T follicular helper cell (primary cell): ENCODE measurements around the gene CLIP1.

Experiments used
- DNase-seq: peaks from one replicate; pipeline ENCODE4 v3.0.0-alpha.2; 2020; ENCODE audit warnings: low read depth

Gene CLIP1

DNA sequence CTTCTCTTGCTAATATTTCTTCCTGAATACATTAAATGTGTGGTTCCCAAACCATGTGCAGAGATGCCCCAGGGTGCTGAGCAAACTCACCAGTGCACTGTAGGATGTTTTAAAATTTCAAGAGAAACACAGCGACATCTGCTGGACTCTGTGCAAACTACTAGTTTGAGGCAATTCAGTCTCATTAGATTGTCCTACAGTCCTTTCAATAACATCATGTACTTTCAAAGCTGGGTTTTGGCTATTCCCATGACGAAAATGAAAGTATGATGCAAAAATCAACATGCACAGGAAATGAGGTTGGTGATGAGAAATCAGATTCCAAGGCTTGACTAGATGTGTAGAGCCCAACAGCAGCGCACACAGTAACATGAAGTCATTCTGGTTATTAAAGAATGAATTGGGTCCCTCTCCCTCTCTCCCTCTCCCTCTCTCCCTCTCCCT is 66.3 kb downstream of the CLIP1 start:
- DNase-seq, result peak; percentile 22

DNA sequence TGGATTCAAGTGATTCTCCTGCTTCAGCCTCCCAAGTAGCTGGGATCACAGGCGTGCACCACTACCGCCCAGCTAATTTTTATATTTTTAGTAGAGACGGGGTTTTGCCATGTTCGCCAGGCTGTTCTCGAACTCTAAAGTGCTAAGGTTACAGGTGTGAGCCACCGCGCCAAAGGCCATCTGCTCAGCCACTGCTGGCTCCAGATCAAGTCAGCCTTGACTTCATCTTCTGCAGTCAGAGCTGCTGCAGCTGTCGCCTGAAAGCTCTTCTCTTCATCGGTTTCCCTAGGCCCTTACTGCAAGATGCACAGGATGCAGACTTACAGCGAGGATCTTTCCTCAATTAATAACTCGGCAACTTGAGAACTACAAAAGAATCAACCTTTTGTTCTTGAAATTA is 66.8 kb downstream of the CLIP1 start:
- DNase-seq, result no peak

- no peak for DNase-seq
Observed at GRCh38 chr12:122354958-122355641, 67.4 kb downstream of the CLIP1 start.

GRCh38 chr12:122352394-122352793 is 70.1 kb downstream of the CLIP1 start:
- DNase-seq, result no peak

DNA sequence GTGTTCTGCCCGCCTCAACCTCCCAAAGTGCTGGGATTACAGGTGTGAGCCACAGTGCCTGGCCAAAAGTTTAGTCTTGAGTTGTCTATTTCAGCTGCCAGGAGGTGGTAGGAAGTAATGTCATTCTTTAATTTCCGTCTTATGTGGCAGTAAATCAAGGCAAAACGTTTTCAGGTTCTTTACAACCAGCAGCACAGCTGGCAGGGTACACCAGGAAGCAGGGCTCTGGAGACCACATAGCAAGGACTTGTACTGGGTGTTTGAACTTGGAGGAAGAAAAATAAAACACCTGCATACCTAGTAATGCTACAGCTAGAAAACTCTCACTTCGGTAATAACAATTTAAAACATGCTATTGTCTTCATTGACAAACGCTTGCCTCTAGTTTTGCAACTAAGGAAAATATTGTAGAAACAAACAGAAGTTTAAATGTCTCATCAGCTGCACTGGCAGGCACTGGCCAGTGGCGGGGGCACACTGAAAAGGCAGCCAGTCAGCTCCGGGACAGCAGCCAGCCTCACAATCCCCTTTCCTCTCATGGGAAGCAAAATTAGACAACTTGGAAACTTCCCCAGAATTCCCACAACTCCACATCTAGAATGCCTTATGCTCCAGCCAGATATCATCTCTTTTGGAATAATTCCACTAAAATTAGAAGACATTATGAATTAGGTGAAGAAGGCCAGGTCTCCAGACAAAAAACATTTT is 72.2 kb downstream of the CLIP1 start:
- no peak for DNase-seq

GRCh38 chr12:122349078-122349477 is 73.4 kb downstream of the CLIP1 start:
- DNase-seq, result no peak

GRCh38 chr12:122348505-122348904 is 74.0 kb downstream of the CLIP1 start:
- no peak for DNase-seq

GRCh38 chr12:122346054-122346453 is 76.4 kb downstream of the CLIP1 start:
- DNase-seq, result no peak

DNA sequence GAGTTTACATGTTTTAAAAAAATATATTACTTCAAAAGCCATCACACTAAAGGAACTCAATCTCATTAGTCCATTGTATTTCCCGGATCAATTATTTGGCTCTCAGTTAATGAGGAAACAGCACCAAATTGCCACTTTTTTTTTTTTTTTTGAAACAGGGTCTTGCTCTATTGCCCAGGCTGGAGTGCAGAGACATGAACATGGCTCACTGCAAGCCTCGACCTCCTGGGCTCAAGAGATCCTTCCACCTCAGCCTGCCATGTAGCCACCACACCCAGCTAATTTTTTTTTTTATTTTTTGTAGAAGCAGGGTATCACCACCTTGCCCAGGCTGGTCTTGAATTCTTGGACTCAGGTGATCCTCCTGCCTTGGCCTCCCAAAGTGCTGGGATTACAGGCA is 77.4 kb downstream of the CLIP1 start:
- no peak for DNase-seq

- peak; percentile 25 for DNase-seq
Observed at GRCh38 chr12:122336015-122336946, 86.2 kb downstream of the CLIP1 start.

DNA sequence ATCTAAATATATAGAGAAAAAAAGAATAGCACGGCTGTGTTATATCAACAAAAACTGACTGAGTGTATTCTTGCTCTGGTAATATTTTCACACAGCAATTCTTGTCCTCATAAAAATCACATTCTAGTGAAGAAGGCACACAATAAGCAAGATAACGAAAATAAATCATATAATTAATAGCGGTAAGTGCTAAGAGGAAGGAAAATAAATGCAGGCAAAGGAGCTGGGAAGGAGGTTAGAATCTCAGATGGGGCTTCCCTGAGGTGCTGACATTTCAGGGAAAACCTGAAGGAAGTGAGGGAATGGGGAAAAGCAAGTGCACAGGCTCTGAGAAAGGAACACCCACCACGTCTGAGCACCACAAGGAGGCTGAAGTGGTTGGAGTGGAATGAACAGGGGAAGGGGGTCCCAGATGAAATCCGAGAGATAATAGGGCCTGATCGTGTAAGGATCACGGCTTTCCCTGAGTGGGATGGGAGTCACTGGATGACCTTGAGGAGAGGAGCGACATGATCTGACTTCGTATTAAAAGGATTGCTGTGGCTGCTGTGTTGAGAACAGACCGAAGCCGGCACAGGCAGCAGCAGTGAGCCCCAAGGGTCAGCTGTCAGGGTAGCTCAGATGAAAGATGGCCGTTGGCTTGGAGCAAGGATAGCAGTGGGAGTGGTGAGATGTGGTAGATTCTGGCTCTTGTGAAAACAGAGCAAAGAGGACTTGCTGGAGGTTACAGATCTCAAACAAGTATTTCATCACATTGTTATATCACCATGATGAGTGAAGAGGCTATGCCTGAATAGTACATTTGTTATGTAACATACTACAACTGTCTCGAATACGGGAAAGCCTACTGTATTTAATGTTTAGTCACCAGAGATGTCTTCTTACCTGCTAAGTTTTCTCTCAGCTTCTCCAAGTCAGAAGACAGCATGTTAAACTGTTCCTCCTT is 89.1 kb downstream of the CLIP1 start:
- no peak for DNase-seq

DNA sequence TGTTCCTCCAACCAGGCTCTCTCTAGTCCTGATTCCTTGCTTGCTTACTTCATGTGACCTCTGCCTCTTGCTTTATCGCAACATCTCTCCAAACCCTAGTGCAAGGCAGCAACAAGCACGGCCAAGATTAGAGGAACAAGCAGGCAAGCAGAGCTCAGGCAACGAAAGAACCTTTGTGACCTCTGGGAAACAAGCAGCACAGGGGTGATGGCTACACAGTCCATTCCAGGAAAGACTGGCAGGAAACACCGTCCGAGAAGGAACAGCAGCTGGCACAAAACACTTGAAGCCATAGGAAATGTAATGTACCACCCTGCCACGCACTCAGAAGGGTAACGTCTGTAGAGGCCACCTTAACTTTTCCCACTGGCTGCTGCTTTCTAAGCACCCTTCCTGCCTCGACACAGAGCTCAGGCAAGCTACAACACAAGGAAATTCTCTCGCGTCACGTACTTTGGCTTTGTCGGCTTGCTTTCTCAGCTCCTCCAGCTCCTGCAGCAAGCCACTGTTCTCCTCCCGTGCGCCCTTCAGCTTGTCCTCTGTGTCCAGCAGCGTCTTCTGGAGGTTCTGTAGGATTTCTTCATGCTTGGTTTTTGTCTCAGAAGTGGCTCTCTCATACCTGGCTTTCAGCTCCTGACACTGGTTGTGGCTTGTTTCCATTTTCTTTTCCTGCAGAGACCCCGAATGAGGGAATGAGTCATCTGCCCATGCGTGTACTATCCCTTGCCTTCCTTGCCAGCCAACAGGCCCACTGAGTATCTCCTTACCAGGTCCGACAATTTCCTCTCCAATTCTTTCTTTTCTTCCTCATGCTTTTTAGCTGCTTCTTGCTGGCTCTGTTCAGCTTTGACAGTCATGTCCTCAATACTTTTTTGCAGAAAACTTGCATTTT is 94.7 kb downstream of the CLIP1 start:
- DNase-seq, result no peak

DNA sequence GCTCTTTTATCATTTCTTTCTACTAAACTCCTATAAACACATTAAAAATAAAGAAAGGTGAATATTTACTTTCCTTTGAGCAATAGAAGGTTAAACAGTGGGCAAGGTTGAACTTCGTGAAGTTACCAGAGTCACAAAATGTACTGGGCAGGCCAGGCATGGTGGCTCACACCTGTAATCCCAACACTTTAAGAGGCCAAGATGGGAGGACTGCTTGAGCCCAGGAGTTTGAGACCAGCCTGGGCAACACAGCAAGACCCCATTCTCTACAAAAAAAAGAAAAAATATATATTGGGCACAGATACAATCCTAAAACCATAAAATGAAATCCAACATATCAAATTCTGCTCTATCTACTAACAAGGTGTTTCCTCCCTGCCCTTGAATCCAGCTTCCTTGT is 95.5 kb downstream of the CLIP1 start:
- DNase-seq, result no peak

- no peak for DNase-seq
Observed at GRCh38 chr12:122326586-122326985, 95.9 kb downstream of the CLIP1 start.

DNA sequence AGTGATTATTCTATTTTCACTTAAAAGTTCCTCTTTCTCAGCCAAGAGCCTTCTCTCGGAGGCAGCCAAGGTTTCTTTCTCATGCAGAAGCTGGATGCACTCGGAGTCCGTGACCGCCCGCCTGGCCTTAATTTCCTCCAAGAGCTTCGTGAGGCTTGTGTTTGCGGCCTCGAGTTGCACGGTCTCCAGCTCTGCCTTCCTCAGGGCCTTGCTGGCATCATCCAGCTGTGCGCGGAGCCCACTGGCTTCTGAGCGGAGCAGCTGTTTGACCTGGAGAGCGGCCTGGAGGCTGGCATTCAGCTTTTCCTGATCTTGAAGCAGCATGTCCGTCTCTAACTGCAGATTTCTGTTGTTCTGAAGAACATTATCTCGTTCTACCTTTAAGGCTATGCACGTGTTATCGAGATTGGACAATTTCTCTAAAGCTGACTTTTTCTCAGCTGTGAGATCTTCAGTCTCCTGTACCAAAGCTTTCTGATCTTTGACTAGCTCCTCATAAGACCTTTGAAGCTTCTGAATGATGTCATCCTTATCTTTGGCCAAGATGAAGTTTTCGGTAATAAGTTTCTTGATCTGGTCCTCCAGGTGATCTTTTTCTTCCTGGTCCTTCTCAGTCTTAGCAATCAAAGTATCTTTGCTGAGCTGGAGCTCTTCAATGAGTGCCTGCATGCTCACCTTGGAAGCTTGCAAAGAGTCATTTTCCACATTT is 99.0 kb downstream of the CLIP1 start:
- no peak for DNase-seq

DNA sequence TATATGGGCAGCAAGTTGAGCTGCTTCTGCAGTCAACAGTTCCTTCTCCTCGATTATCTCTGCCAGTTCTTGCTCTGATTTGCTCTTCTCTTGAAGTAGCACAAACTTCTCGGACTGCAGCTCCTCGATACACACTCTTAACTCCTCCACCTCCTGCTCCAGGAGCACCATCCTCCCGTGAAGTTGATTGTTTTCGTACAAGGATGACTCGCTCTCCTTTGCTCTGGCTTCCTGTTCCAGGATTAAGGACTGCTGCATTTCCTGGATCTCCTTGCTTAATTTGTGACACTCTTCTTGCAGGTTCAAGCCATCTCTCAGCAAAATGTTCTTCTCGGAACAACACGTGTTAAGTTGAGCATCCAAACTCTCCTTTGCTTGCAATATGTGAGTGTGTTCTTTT is 100.0 kb downstream of the CLIP1 start:
- DNase-seq, result no peak

DNA sequence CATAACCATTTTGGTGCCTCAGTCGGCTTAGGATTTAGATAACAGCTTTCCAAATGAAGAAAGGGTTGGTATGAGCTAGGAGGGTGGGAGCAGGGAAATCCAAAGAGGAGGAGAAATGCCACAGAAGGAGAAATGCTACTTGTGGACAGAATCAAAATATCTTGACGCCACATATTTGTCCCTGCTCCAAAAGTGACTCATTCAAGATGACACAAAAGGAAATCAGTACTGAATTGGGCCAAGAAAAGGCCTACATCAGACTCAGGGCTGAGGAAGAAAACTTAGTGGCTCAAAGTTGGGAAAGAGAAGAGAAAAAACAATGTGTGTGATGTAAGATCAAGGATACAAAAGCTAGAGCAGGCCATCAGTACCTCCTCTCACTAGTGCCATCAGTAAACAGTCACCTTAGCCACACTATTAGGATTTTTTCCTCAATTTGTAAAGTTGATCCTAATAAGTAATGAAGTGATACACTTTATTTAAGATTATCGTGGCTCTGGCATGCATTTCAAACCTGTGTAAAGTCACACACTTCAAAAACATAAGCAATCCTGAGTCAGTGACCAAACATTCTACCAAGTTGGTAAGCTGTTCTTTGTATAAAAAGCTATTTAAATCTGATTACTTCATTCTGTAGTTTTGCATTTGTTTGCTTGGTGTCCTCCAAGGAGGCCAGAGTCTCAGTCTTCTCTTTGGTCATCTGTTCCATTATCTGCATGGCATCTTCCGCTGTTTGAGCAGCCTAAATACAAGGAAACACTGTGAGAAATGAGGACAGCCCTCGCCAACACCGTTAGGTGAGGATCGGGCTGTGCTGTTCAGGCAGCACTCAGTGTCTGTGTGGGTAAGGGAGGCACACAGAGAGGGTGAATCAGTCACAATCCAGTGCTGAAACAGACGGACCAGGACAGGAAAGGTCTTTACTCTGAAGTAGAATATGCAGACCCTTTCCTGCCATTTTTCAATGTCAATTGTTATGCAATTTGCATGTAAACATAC is 103.6 kb downstream of the CLIP1 start:
- no peak for DNase-seq

GRCh38 chr12:122312926-122313325 is 109.5 kb downstream of the CLIP1 start:
- DNase-seq, result no peak
